ENCODE measurements around the gene SERTM2.

The SERTM2 gene

DNA sequence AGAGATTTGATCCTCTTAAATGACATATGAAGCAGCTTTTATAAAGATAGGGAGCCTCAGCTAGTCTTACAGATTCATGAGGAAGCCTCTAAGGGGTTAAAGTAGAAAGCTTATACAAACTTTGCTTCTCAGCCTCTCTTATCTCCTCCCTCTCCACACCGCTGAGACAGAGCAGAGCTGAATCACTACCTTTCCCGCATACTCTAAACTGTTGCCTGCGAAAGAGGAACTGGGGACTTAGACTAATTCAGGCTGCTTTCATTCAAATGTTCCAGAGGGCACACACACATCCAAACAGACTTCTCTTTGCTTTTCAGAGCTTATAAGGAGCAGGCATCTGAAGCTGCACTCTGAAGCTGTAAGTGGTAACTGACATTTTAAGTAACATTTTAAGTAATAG, at the start of gene SERTM2:
TSS of gene SERTM2 (plus strand) at position 169 of the 400 bp plus-strand sequence. CDS start 7,213 bp downstream, outside the sequence.
- Mint-ChIP-seq H3K4me3 (no peak within 1 kb of the TSS), H3K9me3 (no peaks in the 10 kb centered on the region), H3K4me1 (no peaks in the 10 kb centered on the region), H3K27me3 (peaks cover under 1% of the 10 kb centered on the region), H3K27ac (no peak within 1 kb of the TSS)
- DNase-seq = no peak
- ATAC-seq = no peak

DNA sequence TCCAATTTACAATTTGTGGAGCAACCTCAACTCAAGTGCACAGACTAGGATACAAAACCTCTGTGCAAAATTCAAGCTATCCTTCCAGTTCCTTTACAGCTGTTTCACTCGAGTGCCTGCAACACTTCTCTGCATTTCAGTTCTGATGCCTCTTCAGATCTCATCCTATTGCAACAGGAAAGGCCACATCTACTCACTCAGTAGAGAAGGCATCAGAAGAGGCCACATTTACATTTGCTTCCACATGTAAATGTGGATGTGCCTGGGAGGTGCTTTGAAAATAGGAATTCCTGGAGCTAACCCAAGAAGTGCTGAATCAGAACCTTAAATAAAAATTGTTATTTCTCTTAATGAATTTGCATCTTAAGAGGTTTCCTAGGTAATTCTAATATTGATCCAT, 45.8 kb upstream of the SERTM2 start:
- ATAC-seq = no peak
- Mint-ChIP-seq H3K4me3 (no peak overlapping the region), H3K27ac (no peak overlapping the region), H3K27me3 (no peaks in the 10 kb centered on the region), H3K4me1 (no peaks in the 10 kb centered on the region), H3K9me3 (no peaks in the 10 kb centered on the region)
- no peak for DNase-seq

DNA sequence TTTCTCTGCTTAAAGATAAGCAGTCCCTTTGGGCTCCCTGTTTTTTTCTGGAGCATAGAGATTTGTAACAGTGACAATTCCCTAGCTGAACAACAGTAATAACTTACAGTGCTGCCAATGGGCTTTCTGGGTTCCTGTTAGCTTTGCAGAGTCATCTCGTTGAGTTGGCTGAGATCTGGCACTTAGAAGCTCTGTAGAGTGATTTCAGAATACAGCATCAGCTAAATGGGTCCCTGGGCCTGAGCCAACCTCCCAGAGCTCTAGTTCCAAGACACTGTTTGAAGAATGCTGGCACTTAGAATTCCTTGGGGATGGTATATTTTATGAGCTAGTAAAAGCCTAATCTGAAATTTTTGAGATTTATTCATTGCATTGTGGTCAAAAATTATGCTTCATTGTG, 43.5 kb upstream of the SERTM2 start:
- ATAC-seq (no peak), DNase-seq (no peak)
- no peaks in the 10 kb centered on the region for H3K27me3 Mint-ChIP-seq
- no peaks in the 10 kb centered on the region for H3K4me1 Mint-ChIP-seq
- no peak overlapping the region for H3K27ac Mint-ChIP-seq
- no peak overlapping the region for H3K4me3 Mint-ChIP-seq
- H3K9me3 Mint-ChIP-seq = peaks cover 5 to 11% of the 10 kb centered on the region in 2 donors

DNA sequence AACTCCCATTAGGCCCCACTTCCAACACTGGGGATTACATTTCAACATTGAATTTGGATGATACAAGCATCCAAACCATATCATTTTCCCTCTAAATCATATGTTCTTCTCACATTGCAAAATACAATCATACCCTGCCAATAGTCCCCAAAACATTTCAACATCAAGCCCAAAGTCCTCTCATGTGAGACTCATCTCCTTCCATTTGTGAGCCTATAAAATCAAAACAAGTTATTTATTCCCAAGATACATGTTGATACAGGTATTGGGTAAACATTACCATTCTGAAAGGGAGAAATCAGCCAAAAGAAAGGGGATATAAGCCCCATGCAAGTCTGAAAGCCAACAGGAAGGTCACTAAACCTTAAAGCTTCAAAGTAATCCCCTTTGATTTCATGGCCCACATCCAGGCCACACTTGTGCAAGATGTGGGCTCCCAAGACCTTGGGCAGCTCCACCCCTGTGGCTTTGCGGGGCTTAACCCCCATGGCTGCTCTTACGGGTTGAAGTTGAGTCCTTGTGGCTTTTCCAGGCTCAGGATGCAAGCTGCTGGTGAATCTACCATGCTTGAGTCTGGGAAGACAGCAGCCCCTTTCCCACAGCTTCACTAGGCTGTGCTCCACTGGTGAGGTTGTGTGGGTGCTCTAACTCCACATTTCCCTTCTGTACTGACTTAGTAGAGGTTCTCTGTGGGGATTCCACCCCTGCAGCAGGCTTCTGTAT, 40.6 kb upstream of the SERTM2 start:
- peaks cover 5% of the 10 kb centered on the region for H3K27me3 Mint-ChIP-seq
- ATAC-seq = no peak
- H3K4me1 Mint-ChIP-seq = no peaks in the 10 kb centered on the region
- H3K27ac Mint-ChIP-seq = no peak overlapping the region
- DNase-seq = no peak
- no peak overlapping the region for H3K4me3 Mint-ChIP-seq
- peaks cover 5 to 11% of the 10 kb centered on the region in 2 donors for H3K9me3 Mint-ChIP-seq

DNA sequence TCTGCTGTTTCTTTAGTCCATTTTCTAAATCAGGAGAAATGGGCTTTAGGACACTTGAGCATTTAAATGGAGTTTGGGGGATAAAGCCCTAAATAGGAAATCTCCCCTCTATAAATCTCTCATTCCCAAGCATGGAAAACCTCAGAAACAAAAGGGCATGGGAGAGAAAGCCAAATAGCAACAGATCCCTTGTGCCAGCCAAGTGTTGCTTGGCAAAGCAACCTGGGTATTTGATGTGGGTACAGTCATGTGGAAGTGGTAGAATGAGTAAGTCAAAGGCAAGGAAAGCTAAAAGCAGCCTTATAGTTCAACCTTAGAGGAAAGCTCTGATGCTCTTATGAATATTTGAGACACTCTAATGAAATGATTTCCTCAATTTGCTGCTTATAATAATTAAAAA, 29.5 kb upstream of the SERTM2 start:
- H3K27ac Mint-ChIP-seq = no peak overlapping the region
- ATAC-seq (no peak), DNase-seq (no peak)
- H3K4me1 Mint-ChIP-seq = peaks cover 6% of the 10 kb centered on the region
- no peak overlapping the region for H3K4me3 Mint-ChIP-seq
- H3K9me3 Mint-ChIP-seq = peaks cover 0 to 2% of the 10 kb centered on the region in 2 donors
- H3K27me3 Mint-ChIP-seq = no peaks in the 10 kb centered on the region

DNA sequence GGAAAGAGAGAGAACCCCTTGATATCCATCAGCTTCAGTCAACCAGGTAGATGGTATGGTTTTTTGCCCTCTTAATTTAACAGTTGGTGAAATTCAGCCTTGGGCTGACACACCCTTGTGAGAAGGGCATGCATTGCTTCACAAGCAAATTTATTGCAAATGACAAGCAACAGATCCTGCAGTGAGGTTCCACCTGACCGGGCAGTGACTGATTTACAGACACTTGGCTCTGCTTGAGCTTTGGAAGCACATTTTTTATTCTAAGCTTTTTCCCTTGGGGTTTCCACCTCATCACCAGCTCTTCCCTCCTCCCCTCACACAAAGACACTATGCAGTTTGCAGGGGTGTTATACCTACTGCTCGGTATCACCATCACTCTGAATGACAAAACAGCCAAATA, 28.3 kb upstream of the SERTM2 start:
- peaks cover 0 to 6% of the 10 kb centered on the region in 2 donors for H3K9me3 Mint-ChIP-seq
- H3K4me3 Mint-ChIP-seq = no peak overlapping the region
- DNase-seq (no peak), ATAC-seq (no peak)
- peaks cover 9% of the 10 kb centered on the region for H3K27me3 Mint-ChIP-seq
- peaks cover 6% of the 10 kb centered on the region for H3K4me1 Mint-ChIP-seq
- no peak overlapping the region for H3K27ac Mint-ChIP-seq

DNA sequence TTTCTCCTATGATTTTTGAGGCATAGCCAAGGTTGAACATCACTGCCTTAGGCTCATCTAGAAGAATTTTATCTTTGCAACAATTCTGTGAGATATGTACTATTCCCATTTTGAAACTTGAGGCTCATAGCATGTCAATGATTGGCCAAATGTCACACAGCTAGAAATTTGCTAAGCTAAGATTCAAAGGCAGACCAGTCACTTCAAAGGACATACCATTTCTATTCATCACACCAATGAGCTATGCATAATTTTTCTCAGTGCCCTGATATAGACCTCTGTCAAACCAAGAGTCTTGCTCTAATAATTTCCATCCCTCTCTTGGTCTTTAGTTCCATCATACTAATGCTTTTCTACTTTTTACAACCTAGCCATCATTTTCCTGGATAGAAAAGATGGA, 27.6 kb upstream of the SERTM2 start:
- Mint-ChIP-seq H3K27ac (no peak overlapping the region), H3K27me3 (peaks cover 9% of the 10 kb centered on the region), H3K9me3 (peaks cover 0 to 6% of the 10 kb centered on the region in 2 donors), H3K4me3 (no peak overlapping the region), H3K4me1 (peaks cover 6% of the 10 kb centered on the region)
- DNase-seq = no peak
- ATAC-seq = no peak

DNA sequence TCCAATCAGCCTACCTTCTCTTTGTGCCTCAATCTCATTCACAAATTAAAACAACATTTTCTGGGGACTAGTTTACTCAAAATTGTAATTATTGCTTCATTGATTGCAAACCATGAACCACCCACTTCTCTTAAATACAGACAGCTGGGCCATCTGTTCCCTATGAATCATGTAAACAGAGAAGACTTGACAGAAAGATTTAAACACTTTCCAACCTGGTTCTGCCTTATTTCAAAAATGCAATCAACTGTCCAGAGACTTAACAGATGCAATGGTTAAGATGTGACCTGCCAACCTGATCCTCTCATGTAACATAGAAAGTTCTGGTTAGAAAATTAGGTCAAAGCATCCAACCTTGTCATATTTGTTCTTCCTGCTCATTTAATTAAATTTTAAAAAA, 20.8 kb upstream of the SERTM2 start:
- no peak overlapping the region for H3K4me3 Mint-ChIP-seq
- DNase-seq (no peak), ATAC-seq (no peak)
- no peak overlapping the region for H3K27ac Mint-ChIP-seq
- peaks cover 0 to 6% of the 10 kb centered on the region in 2 donors for H3K9me3 Mint-ChIP-seq
- peaks cover 9% of the 10 kb centered on the region for H3K27me3 Mint-ChIP-seq
- no peaks in the 10 kb centered on the region for H3K4me1 Mint-ChIP-seq

DNA sequence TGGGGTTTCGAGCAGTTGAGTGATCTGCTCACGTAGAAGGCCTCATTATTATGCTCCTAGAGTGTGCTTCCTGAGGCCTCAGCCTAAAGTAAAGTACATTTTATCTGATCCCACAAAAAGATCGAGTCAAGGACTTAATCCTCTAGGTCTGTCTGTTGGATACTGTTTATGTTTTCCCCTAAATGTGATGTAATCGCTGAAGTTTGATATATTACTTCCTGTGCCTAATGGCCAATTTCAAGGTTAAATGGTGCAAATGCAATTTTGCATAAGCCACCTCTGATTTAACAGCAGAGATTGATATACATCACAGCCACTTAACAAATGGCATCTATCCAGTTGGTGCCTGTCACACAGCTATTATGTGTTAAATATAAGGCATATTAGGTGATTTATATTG, 19.4 kb upstream of the SERTM2 start:
- Mint-ChIP-seq H3K4me3 (no peak overlapping the region), H3K27me3 (peaks cover 9% of the 10 kb centered on the region), H3K4me1 (no peaks in the 10 kb centered on the region), H3K27ac (no peak overlapping the region), H3K9me3 (peaks cover 0 to 2% of the 10 kb centered on the region in 2 donors)
- DNase-seq = no peak
- ATAC-seq = no peak

DNA sequence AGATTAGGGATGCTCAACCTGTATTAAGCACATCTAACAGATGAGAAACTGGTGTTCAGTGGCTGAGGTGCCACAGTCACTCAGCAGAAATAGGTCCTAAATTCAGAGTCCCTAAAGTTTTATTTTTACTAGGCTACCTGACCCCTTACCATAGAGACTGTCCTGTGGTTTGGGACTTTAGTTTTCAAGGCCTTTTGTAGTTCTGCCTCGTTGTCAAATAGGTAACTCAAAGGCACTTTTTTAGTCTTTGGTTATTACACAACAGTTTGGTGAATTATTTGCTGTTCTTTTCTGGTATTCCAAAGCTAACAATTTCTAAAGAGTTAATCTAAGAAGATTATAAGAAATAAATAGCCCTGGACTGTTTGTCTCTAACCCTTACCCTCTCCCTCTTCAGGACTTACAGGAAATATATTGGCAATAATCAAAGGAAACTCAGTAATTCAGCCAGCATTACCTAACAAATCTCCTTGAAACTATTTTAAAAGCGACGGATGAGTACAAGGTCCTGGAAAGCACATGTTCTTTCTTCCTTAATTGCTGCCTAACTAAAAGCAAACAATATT, 12.8 kb upstream of the SERTM2 start:
- Mint-ChIP-seq H3K27ac (no peak overlapping the region), H3K4me1 (no peaks in the 10 kb centered on the region), H3K9me3 (no peaks in the 10 kb centered on the region), H3K27me3 (no peaks in the 10 kb centered on the region), H3K4me3 (no peak overlapping the region)
- no peak for ATAC-seq
- DNase-seq = no peak

DNA sequence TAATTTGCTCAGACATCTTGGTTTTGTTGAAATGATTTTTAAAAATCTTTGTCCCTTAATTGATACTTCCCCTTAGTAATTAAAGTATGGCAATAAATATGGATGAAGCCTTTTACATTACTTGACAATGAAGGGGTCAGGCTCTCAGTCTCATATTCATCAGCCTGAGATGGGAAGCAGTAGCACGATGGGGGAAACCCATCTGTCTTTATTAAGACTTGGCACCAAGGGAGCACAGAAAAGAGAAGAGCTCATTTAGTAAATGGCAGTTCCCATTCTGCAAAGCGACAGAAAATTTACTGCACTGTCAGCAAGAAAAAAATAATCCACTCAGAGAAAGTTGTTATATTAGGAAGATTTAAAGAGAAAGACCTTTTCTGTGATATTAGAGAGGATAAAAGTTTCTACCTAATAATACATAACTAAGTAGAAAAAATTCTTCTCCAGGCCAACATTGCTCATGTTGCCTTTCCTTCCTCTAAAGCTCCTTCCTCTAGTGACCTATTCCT, 7.9 kb upstream of the SERTM2 start:
- Mint-ChIP-seq H3K27ac (no peak overlapping the region), H3K9me3 (no peaks in the 10 kb centered on the region), H3K27me3 (peaks cover 17% of the 10 kb centered on the region), H3K4me3 (no peak overlapping the region), H3K4me1 (no peaks in the 10 kb centered on the region)
- ATAC-seq (no peak), DNase-seq (no peak)

DNA sequence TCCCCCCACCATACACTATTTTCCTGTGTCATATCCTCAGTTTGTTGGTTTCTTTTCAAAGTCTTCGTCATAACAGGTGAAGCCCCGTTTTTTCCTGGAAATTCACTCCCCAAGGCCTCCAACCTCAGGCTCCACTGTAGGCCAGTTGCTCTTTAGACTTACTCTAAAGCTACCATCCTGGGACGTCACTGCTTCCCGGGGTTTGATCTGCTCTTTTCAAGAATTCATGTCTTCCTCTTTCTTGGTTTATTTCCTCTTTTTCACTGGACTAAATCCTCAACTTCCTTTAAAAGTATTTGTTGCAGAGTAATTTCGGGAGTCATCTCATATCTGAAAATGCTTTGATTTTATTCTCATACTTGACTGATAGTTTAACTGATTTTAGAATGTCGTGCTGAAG, 6.5 kb upstream of the SERTM2 start:
- peaks cover 17% of the 10 kb centered on the region for H3K27me3 Mint-ChIP-seq
- H3K27ac Mint-ChIP-seq = no peak overlapping the region
- H3K9me3 Mint-ChIP-seq = no peaks in the 10 kb centered on the region
- ATAC-seq = no peak
- H3K4me1 Mint-ChIP-seq = no peaks in the 10 kb centered on the region
- DNase-seq = no peak
- no peak overlapping the region for H3K4me3 Mint-ChIP-seq

DNA sequence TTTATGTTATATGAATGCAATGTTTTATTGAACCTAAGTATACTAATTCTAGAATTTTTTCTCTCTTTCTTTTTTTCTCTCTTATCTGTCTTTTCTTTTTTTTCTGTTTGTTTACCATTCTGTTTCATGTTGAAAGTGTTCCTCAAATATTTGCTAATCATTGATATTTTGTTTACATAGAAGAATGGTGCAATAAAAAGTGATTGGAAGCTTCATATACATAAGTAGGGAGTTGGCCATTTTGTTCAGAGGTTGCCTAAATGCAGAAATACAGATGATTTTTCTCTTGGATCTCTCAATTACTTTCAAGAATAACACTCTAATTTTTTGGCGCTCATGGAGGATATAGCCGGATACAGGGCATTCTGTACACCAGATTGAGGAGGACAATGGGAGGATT, 5.7 kb upstream of the SERTM2 start:
- no peak for DNase-seq
- Mint-ChIP-seq H3K9me3 (no peaks in the 10 kb centered on the region), H3K27ac (no peak overlapping the region), H3K27me3 (peaks cover 17% of the 10 kb centered on the region), H3K4me3 (no peak overlapping the region), H3K4me1 (no peaks in the 10 kb centered on the region)
- no peak for ATAC-seq

DNA sequence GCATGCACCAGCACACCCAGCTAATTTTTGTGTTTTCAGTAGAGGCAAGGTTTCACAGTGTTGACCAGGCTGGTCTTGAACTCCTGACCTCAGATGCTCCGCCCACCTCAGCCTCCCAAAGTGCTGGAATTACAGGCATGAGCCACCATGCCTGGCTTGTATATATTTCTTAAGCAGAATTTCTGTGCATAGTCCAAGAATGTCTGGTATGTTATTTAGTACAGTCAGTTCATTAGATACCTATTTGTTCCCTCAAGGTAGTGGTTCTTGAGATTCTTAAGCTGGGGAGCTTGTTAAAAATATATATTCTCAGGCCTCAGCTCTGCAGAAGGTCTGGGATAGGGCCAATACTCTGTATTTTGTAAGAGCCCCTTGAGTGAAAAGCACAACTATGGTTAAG, 4.6 kb upstream of the SERTM2 start:
- H3K4me1 Mint-ChIP-seq = no peaks in the 10 kb centered on the region
- H3K4me3 Mint-ChIP-seq = no peak overlapping the region
- peaks cover 17% of the 10 kb centered on the region for H3K27me3 Mint-ChIP-seq
- DNase-seq (no peak), ATAC-seq (no peak)
- no peaks in the 10 kb centered on the region for H3K9me3 Mint-ChIP-seq
- H3K27ac Mint-ChIP-seq = no peak overlapping the region

DNA sequence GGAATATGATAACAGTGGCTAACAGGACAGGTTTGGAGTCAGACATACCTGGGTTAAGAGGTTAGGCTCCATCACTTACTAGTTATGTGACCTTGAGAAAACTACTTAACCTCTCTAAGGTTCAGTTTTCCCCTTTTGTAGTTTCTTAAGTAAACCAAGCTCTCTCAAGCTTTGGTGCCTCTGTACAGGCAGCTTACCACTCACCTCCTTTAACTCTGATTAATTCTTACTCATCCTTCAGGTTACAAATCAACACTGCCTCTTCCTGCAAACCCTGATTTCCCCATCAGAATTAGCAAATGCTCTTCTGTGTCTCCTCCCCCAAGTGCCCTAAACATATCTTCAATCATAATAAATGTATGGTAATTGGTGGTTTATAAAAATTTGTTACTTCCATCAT, 3.5 kb upstream of the SERTM2 start:
- no peak for ATAC-seq
- no peak for DNase-seq
- Mint-ChIP-seq H3K4me3 (no peak overlapping the region), H3K9me3 (no peaks in the 10 kb centered on the region), H3K27me3 (peaks cover 17% of the 10 kb centered on the region), H3K4me1 (no peaks in the 10 kb centered on the region), H3K27ac (no peak overlapping the region)

DNA sequence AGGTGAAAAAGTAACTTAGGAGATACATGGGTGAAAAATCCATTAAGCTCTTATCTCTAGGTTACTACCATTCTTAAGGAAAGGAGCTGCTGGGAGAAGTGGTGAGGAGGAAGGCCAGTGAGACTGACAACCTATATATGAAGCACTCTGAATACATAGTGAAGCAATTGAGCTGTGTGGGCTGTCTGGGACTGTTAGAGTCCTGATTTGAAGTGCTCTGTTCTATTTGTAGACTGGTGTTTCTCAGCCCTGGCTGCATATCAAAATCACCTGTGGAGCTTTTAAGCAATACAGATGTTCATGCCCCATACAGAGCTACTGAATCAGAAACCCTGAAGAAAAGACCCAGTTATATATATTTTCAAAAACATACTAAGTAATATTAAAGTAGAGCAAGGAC, 3.9 kb downstream of the SERTM2 start:
- no peaks in the 10 kb centered on the region for H3K27me3 Mint-ChIP-seq
- H3K4me1 Mint-ChIP-seq = no peaks in the 10 kb centered on the region
- H3K4me3 Mint-ChIP-seq = no peak overlapping the region
- no peaks in the 10 kb centered on the region for H3K9me3 Mint-ChIP-seq
- no peak for DNase-seq
- no peak for ATAC-seq
- no peak overlapping the region for H3K27ac Mint-ChIP-seq

DNA sequence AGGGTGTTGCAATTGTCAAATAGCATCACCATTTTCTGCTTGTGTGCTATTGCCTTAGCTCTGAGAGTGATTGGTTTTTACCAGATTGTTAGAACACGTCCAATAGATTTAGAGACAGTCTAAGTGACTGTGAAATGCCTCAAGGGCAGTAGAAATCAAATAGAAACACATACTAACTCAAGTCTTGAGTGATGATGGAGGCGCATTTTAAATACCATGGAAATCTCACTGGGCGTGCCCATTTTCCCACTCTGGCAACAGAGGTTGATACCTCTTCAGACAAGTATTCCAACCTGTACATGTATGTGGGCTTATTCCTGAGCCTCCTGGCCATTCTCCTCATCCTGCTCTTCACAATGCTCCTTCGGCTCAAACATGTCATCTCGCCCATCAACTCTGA, 7.2 kb downstream of the SERTM2 start:
- Mint-ChIP-seq H3K27me3 (no peaks in the 10 kb centered on the region), H3K9me3 (no peaks in the 10 kb centered on the region), H3K4me1 (no peaks in the 10 kb centered on the region), H3K4me3 (no peak overlapping the region), H3K27ac (no peak overlapping the region)
- DNase-seq (no peak), ATAC-seq (no peak)

All from stimulated activated naive CD8-positive, alpha-beta T cell treated with anti-CD3 and anti-CD28 coated beads, Interleukin-15, amount 100 ng/mL, for 72 hours (primary cell).